Glutamatergic neuron (in vitro differentiated cells): ENCODE data around the gene TSN. TPM values are rescaled to one million over a fixed set of nuclear protein-coding genes. Genes with fewer than 3 reads are reported as not detected.
"Not testable (repeated sequence)": the region's sequence is repeated elsewhere in the genome, so short reads cannot be mapped to it uniquely, and the experiment has no call there.

ENCODE experiments used
- DNase-seq: peaks from one replicate; pipeline ENCODE4 v3.0.0; 2022
- H3K27ac Mint-ChIP-seq: one replicate; pipeline ENCODE4 v1.8.0; 2020; ENCODE audit warnings: mild to moderate bottlenecking, mixed read lengths, inconsistent platforms; ENCODE audit not compliant: unreplicated experiment
- H3K27me3 Mint-ChIP-seq: one replicate; pipeline ENCODE4 v1.8.0; 2020; ENCODE audit warnings: mild to moderate bottlenecking, moderate library complexity, mixed read lengths, inconsistent platforms; ENCODE audit not compliant: unreplicated experiment
- H3K36me3 Mint-ChIP-seq: one replicate; pipeline ENCODE4 v1.8.0; 2020; ENCODE audit warnings: mild to moderate bottlenecking, mixed read lengths, inconsistent platforms; ENCODE audit not compliant: unreplicated experiment
- H3K4me1 Mint-ChIP-seq: one replicate; pipeline ENCODE4 v1.8.0; 2020; ENCODE audit warnings: mild to moderate bottlenecking, low read depth, mixed read lengths, inconsistent platforms; ENCODE audit not compliant: unreplicated experiment
- H3K4me3 Mint-ChIP-seq: one replicate; pipeline ENCODE4 v1.8.0; 2020; ENCODE audit warnings: mild to moderate bottlenecking, mixed read lengths, inconsistent platforms; ENCODE audit not compliant: unreplicated experiment
- H3K9me3 Mint-ChIP-seq: one replicate; pipeline ENCODE4 v1.8.0; 2020; ENCODE audit warnings: mild to moderate bottlenecking, moderate library complexity, mixed read lengths, inconsistent platforms; ENCODE audit not compliant: unreplicated experiment
- CTCF ChIP-seq: fragments of 200-600 bp; sonication (generic); IDR thresholded peaks from one replicate; pipeline ENCODE4 v1.5.0; 2021; ENCODE audit not compliant: partially characterized antibody, unreplicated experiment
- total RNA-seq: library from RNA; stranded (reverse); fragmentation: NEBNext Ultra II Directional; extraction: Animal tissue kit (Norgen Biotek cat#: 25700); gene quantifications from one replicate; pipeline ENCODE4 v1.2.1, GENCODE V29; 2021; ENCODE audit not compliant: unreplicated experiment

TSN gene
- total RNA-seq, 1 donor from 2014 or later, result 47.8 TPM

- Mint-ChIP-seq H3K4me3 (peak overlapping the region; percentile 20), H3K27ac (no peak overlapping the region), H3K36me3 (no peaks in the 10 kb centered on the region), H3K4me1 (peaks cover 3% of the 10 kb centered on the region), H3K27me3 (peaks cover 2% of the 10 kb centered on the region), H3K9me3 (peaks cover 6% of the 10 kb centered on the region)
- no peak for DNase-seq
- no peak for TF ChIP-seq CTCF
Measured at GRCh38 chr2:121731366-121731765, 24.1 kb upstream of the TSN start.

GRCh38 chr2:121734544-121734943 is 20.9 kb upstream of the TSN start:
- H3K36me3 Mint-ChIP-seq, H3K4me3 Mint-ChIP-seq, DNase-seq, H3K9me3 Mint-ChIP-seq, H3K27ac Mint-ChIP-seq, H3K27me3 Mint-ChIP-seq, H3K4me1 Mint-ChIP-seq: not testable (repeated sequence)

- Mint-ChIP-seq H3K4me1 (peaks cover 3% of the 10 kb centered on the region), H3K27ac (peak overlapping the region; percentile 87), H3K4me3 (peak overlapping the region; percentile 90), H3K9me3 (peaks cover 6% of the 10 kb centered on the region), H3K36me3 (no peaks in the 10 kb centered on the region), H3K27me3 (peaks cover 2% of the 10 kb centered on the region)
- no peak for TF ChIP-seq CTCF
- DNase-seq, result no peak
Measured at GRCh38 chr2:121735518-121736074, 19.9 kb upstream of the TSN start.

- no peak for DNase-seq
- H3K4me1 Mint-ChIP-seq, result peaks cover 3% of the 10 kb centered on the region
- H3K4me3 Mint-ChIP-seq, result peak overlapping the region; percentile 90
- H3K27ac Mint-ChIP-seq, result peak overlapping the region; percentile 87
- peaks cover 7% of the 10 kb centered on the region for H3K9me3 Mint-ChIP-seq
- H3K36me3 Mint-ChIP-seq, result no peaks in the 10 kb centered on the region
- no peak for TF ChIP-seq CTCF
- peaks cover 2% of the 10 kb centered on the region for H3K27me3 Mint-ChIP-seq
Measured at GRCh38 chr2:121736140-121736461, 19.4 kb upstream of the TSN start.

GRCh38 chr2:121736462-121737336 is 18.8 kb upstream of the TSN start, which contains the start of gene NIFK:
Gene NIFK (minus strand): TSS chr2:121736875. CDS start chr2:121736850, 25 bp downstream.
- TF ChIP-seq CTCF, result no peak
- peaks cover 2% of the 10 kb centered on the region for H3K27me3 Mint-ChIP-seq
- no peaks in the 10 kb centered on the region for H3K36me3 Mint-ChIP-seq
- peak within 1 kb of the TSS; percentile 87 for H3K27ac Mint-ChIP-seq
- H3K4me1 Mint-ChIP-seq, result peaks cover 3% of the 10 kb centered on the region
- peak; percentile 100 for DNase-seq
- peaks cover 3% of the 10 kb centered on the region for H3K9me3 Mint-ChIP-seq
- peak within 1 kb of the TSS; percentile 90 for H3K4me3 Mint-ChIP-seq
